GM23248 (cell line): ENCODE data around the gene PMAIP1.

Source experiments
- EZH2 ChIP-seq: fragments of 200-600 bp; sonication (generic); IDR thresholded peaks from 2 replicates; pipeline ENCODE4 v1.6.1; 2018; ENCODE audit warnings: antibody characterized with exemption, mild to moderate bottlenecking; ENCODE audit not compliant: insufficient read depth, poor library complexity, severe bottlenecking
- EZH2phosphoT487 ChIP-seq: fragments of 200-600 bp; sonication (generic); IDR thresholded peaks from 2 replicates; pipeline ENCODE4 v1.6.1; 2018; ENCODE audit warnings: antibody characterized with exemption, moderate library complexity, mild to moderate bottlenecking, low read depth; ENCODE audit not compliant: insufficient read depth

DNA sequence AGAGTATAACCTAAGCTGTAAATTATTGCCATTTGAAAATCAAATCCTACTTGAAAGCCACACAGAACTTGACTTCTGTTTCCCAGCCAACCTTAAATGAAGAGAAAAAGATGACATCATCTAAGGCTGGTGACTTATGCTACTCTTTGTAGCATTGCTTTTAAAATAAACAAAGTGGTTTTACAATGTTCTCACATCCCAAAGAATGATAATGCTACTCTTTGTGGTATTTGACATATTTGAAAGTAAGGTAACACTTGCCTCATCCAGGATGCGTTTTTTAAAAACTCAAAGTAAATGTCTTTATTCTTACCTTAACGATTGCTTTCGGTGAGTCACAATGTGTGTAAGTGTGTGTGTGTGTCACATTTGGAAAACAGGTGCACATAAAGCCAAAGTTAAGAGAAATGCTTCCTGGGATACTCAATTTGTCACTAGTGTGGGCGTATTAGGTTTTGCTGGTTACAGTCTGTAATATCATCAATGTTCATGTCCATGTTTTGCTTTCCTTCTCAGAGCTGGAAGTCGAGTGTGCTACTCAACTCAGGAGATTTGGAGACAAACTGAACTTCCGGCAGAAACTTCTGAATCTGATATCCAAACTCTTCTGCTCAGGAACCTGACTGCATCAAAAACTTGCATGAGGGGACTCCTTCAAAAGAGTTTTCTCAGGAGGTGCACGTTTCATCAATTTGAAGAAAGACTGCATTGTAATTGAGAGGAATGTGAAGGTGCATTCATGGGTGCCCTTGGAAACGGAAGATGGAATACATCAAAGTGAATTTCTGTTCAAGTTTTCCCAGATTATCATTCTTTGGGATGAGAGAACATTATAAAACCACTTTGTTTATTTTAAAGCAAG lies 2.6 kb downstream of the PMAIP1 start:
- TF ChIP-seq EZH2 (no peak), EZH2phosphoT487 (peak; percentile 95)
